Amygdala (tissue), 56 donors: Measurements from ENCODE around the gene WASF3.
"Not testable (repeated sequence)": the region's sequence is repeated elsewhere in the genome, so short reads cannot be mapped to it uniquely, and the experiment has no call there.

ENCODE experiments used
- DNase-seq, 56 donors: peaks; one replicate each; lab custom pipeline; 2025; lab: John Stamatoyannopoulos, UW

The WASF3 gene

DNA sequence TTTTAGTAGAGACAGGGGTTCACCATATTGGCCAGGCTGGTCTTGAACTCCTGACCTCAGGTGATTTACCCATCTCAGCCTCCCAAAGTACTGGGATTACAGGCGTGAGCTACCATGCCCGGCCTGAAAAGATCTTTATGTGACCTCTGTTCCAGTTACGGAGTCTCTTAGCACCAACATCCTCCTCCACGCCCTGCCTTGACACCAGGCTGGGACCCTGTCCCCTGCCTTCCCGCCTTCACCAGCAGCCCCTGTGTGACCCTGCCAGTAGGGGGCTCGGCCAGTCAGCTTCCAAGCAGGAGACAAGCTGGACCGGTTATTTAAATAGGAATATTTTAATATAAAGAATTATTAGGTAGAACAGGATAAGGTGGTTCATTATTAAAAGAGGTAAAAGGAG, 148.9 kb downstream of the WASF3 start:
- DNase-seq: no peak

DNA sequence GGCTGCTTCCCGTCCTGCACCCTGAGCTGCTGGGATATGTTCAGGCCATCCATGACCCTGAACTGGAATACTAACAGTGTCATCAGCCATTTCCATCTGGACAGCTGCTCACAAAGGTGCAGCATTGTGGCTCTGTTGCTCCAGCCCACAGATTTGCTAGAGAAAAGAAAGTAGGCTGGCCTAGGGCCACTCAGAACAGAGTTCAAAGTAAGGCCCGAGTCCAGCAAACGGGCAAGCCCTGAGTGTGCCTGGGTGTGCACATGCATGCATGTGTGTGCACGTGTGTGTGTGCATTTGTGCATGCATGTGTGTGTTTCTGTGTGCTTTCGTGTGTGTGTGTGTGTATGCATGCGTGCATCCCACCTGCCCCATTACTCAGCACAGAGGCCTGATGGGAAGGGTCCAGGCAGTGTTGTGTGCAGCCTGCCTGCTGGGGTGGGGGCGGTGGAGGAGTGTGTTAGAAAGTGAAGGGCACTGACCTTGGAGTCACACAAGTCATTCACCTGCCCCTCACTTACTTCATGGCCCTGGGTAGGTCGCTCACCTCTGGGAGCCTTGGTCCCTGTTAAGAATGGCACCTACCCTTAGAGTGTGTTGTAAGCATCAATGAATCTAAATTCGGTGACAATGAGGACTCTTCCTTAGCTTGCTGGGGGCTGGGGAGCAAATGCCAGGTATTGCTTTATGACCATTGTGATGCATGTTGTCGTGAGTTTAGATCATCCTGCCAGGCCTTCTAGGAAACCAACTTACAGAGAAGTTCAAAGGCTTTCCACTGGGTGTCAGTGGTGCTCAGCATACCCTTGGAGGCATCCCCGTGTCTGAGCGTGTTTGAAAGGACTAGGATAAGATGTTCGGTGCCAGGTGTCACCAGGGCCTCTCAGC, 149.9 kb downstream of the WASF3 start:
- DNase-seq: peak in 28 of 56 donors; percentile 10 to 74 (median 30)

DNA sequence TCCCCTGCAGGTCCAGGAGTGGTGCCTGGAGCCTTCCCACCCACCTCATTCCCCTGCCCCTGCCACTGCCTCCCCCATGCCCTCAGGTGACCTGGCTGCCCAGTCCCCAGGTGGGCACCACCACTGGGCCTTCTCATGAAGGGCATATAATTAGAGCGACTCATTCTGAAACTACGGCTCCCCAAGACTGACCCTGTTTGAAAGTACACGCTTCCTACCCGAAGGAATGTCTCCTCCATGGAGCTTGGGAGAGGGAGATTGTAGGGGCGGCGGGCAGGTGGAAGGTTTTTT, 150.5 kb downstream of the WASF3 start:
- no peak for DNase-seq

DNA sequence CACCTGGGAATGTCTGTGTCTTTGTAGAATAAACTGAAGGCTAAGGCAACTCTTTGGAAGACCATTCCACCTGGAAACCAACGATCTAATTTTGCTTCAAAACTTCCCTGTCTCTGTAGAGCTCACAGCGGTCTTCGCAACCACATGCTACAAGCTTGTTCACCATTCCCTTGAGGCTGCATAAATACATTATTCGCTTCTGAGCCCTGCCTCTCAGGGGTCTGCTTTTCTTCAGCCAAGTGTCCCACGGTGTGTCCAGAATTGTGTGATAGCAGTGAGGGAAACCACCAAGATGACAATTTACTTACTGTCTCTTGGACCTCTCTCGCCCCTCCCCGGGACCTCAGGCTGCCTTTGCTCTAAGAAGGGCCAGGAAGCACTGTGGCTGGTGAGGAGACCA, 152.0 kb downstream of the WASF3 start:
- DNase-seq: no peak

DNA sequence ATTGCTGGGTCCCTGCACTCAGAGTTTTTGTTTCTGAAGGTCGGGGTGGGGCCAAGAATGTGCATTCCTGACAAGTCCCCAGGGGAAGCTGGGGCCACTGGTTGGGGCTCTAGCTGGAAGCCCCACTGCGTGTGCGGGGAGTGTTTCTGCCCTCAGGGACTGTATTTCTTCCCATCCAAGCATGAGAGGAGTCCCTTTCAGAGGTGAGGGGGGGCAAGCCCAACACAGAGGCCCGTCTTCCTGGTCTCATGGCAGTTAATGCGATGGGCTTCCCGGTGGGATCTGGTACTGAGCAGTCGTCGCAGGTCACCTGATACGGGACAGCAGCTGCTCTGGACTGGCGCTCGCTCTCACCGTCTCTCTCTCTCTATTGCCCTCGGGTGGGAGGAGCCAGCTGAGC, 152.7 kb downstream of the WASF3 start:
- DNase-seq: no peak

DNA sequence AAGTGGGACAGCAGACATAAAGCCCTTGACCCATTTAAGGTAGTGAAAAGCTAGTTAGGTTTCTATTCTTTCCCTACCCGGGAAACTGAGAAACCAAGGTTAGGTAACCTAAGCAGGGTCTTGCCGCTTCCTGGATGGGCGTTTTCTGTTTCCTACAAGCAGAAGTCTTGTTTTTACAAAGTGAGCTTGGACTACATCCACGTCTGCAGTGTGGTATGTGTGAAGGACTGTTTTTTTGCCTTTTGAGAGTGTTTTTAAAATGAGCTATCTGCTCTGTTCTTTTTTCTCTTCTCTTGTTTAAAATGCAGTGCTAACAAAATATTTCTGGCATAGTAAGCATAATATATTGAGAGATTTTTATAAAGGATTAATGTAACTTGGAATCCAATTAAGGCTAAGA, 153.7 kb downstream of the WASF3 start:
- no peak for DNase-seq

DNA sequence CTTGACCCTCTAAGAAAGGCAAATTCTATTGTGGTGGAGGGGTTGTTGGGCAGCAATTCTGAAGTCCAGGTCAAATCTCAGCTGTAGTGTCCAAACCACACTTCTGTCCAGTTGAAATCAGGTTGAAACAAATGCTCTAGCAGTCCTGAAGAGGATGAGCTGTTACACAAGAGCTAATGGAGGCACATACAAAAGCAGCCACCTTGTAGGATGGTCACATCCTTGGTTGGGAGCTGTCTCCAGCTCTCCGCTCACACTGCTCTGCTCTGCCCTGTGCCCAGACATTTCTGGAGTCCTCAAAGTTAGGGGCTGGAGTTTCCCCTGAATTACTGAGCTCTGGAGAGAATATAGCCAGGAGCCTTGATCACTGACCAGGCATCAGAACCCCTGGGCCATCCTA, 155.9 kb downstream of the WASF3 start:
- no peak for DNase-seq

DNA sequence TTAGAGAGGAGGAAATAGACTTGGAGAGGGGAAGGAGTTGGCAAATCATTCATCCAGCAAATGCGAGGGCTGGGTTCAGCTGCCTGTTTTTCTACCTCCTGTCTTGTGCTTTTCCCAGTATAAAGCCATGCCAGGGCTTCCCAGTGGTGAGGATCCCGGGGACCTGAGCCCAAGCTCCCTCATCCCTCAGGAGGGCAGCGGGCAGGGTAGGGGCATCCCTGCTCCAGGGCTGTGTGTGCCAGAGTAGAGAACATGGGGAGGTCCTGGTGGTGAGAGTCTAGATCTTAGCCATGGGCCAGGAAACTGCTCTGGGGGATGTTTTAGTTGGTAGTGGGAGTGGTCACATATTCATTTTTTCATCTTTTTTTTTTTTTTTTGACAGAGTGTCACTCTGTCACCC, 159.5 kb downstream of the WASF3 start:
- DNase-seq: no peak

DNA sequence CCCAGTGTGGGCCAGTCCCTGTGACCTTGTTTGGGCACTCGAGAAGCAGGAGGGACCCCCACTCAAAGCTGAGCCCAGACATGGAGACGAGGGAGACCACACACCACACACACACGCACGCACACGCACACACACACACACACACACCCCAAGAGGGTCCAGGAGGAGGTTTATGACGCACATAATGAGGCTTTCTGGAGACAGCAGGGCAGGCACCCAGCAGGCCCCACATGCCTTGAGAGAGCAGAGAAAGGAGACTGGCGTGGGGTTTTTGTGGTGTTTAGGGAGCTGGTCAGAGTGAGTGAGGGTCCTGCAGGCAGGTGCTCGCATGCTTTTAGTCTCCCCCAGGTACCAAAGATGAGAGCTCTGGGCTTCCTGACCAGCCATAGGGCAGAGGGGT, 160.7 kb downstream of the WASF3 start:
- DNase-seq: no peak

DNA sequence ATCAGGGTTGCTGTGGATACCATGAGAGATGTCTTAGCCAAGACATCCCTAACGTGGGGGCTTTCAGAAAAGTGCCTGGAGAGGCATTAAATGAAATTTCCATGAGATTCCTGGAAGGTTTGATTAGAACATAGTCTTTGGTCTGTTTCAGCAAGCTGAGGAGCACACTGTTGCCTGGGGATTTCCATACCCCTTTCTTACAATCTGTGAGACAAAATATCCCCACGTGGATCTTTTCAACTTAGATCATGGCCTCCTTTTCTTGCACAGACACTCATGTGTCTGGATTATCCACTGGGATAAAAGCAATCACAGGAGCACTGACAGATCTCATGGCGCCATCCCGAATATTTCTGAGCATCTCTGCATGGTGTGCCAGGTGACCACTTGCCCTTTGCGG, 161.4 kb downstream of the WASF3 start:
- DNase-seq: no peak

DNA sequence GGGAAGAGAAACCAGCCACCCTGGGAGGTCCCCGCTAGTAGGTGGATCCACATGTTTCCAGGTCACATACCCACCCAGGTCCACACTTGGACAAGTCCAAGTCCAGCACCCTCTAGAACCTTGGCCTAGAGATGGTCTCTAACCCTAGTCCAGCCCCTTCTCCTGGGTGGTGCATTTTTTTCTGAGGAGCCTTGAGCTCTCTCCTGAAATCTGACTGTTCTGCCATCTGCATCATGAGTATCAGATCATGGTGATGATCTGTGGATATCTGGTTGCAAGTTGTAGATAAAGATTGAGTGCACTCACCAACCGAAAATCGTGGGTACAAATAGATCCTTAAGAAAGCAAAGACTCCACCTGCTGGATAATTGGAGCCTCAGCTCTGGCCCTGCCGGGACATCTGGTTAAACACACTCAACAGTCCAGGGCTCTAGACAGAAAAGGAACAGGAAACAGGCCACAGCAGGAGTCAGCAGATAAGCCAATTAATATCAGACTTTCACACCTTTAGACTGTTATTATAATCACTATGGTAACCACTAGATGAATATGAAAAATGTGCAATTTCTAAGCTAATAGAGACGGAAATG, 162.0 kb downstream of the WASF3 start:
- no peak for DNase-seq

DNA sequence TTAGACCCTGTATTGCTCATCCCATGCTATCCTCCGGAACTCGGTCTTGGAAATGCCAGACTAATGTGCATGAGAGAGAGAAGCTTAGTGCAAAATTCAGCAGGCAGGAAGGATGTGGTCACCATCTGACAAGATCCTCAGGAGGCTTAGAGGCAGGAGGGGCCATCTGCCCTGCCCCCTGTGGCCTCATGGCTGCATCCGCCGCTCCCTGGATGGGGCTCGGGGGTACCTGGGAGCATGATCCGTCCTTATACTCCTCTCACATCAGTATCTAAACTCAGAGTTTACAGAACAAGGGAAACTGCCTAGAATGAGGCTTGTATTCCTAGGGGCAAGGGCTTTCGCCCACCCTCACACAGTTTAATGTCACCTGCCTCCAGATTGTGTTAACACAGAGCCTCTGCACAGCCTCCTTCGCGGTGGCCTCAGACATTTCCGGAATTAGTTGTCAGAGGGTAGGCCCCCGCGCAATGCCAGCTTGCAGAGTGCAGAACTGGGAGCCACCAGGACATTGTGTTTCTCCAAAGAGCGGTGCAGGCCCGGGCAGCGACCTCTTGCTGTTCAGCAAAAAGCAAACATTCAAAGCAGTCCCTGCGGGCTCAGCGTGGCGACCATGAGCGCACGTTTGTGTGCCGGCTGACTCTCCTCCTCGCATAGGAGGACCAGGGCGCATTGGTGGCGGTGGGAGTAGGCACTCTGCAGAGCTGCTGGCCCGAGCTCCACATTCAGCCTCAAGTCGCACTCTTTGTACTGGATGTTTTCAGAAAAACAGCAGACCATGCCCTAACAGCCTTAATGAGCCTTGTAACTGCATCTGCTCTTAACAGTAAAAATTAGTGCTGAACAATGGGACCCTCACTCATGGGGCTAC, 164.0 kb downstream of the WASF3 start:
- peak in 18 of 56 donors; percentile 6 to 45 (median 24) for DNase-seq

DNA sequence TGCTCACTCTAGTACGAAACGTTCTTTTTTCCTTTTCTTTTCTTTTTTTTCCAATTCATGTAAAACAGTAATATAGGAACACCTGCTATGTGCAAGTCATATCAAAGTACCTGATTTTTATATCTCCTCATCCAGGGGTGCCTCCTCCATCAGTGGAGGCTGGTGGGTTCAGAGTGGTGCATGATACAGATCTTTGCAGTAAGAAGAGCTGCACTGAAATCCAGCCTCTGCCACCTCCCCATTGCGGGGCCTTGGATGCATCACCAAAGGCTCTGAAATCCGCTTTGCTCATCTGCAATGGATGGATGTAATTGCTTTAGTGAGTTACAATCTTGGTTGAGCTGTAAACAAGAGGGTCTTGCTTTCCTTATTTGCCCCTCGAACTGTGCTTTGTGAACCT, 164.8 kb downstream of the WASF3 start:
- peak in 1 of 56 donors; percentile 9 for DNase-seq

DNA sequence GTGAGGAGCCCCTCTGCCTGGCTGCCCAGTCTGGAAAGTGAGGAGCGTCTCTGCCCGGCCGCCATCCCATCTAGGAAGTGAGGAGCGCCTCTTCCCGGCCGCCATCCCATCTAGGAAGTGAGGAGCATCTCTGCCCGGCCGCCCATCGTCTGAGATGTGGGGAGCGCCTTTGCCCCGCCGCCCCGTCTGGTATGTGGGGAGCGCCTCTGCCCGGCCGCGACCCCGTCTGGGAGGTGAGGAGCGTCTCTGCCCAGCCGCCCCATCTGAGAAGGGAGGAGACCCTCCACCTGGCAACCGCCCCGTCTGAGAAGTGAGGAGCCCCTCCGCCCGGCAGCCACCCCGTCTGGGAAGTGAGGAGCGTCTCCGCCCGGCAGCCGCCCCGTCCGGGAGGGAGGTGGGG, 166.1 kb downstream of the WASF3 start:
- DNase-seq: not testable (repeated sequence)

DNA sequence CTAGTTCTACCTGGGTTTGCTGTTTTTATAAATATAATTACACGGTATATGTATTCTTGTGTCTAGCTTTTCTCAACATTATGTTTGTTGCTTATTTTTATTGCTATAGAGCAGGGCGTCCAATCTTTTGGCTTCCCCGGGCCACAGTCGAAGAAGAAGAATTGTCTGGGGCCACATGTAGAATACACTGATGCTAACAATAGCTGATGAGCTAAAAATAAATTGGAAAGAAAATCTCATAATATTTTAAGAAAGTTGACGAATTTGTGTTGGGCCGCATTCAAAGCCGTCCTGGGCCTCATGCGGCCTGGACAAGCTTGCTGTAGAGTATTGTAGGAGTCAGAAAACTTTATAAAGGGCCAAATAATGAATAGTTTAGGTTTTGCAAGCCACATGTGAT, 169.2 kb downstream of the WASF3 start:
- DNase-seq: no peak

DNA sequence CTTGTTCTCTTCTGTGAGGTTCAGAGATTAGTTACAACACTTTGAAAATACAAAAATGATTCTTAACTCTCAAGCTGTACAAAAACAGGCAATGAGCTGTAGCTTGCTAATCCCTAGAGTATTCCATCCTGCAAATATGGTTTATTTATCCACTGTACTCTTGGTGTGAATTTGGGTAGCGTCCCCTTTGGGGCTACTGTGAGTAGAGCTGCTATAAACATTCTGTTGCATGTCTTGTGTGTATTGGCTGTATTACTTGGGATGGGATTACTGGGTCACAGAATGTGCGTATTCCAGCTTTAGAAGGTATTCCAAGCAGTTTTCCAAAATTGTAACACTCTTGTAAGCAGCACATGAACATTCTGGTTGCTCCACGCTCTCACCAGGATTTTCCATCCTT, 169.6 kb downstream of the WASF3 start:
- no peak for DNase-seq

DNA sequence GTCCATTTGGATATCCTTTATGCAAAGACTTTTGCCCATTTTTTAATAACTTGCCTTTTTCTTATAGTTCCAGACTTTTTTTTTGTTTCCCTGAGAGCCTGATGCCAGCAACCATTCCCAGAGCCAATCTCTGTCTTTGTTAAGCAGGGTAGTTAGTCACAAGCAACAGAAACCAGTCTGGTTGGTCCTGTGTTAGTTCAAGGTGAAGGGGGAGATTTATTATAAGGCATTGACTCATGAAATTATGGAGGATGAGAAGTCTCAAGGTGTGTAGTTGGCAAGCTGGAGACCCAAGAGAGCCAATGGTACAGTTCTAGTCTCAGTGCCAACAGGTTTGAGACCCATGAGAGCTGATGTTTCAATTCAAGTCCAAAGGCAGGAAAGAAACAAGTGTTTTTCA, 170.2 kb downstream of the WASF3 start:
- DNase-seq: no peak

DNA sequence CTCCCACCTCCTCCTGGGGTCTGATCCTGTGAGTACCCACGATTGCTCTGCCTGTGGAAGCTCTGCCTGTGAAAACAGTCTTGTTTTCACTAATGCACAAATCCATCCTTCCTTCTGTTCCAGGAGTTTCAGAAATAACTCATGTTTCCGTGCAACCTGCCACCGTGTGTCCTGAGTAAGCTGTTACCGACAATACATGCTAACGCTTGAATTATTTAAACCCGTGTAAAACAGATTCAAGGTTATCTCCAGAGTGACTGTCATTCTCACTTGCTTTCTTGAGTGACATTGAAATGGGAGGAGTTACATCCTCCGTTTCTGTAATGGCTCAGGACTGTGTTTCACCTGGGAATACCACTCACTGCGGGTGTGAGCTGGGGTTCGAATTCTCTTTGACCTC, 178.2 kb downstream of the WASF3 start:
- DNase-seq: no peak
